Measurements from ENCODE around the gene LFNG.
"Not testable (repeated sequence)": the region's sequence is repeated elsewhere in the genome, so short reads cannot be mapped to it uniquely, and the experiment has no call there.

Gene LFNG

DNA sequence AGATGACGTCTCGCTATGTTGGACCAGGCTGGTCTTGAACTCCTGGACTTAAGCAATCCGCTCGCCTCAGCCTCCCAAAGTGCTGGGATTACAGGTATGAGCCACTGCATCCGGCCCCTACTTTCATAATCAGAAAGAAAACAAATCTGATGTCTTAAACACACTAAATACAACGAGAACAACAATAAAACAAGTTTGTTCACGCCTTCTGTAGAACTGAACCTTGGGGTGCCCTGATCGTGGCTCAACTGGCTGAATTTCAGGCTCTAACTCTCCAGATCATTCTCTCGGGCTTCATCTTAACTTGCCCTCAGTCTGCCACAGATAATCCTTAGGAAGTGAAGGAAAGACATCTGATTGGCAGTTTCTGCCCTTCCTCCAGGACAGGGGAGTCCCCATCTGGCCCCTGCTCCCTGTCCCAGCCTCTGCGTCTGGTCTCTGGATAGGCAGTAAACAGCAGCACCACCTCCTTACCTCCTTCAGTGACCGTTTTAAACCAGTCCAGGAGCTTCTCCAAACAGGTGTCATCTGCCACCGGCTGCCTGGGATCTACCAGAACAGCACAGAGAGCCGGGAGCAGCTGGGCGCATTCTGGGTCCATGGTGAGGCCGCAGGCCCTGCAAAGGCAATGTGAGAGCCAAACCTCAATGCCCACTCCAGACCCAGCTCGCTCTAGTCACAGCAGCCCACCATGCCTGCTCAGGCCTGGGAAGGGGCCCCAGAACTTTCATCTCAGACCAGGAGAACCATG, 34.4 kb downstream of the LFNG start:
- H3K4me3 ChIP-seq (ENCODE audit: control insufficient read depth, low read depth, low read length): peak overlapping the region; percentile 68
- DNase-seq (ENCODE audit: low read depth): no peak
- no peak for TF ChIP-seq CTCF (conservative IDR thresholded peaks at IDR 0.05; ENCODE audit: control insufficient read depth, insufficient read depth, low read depth, low read length)

GRCh38 chr7:2554661-2555111, 35.1 kb downstream of the LFNG start:
- no peak for TF ChIP-seq CTCF (conservative IDR thresholded peaks at IDR 0.05; ENCODE audit: control insufficient read depth, insufficient read depth, low read depth, low read length)
- DNase-seq (ENCODE audit: low read depth): no peak
- peak overlapping the region; percentile 68 for H3K4me3 ChIP-seq (ENCODE audit: control insufficient read depth, low read depth, low read length)

DNA sequence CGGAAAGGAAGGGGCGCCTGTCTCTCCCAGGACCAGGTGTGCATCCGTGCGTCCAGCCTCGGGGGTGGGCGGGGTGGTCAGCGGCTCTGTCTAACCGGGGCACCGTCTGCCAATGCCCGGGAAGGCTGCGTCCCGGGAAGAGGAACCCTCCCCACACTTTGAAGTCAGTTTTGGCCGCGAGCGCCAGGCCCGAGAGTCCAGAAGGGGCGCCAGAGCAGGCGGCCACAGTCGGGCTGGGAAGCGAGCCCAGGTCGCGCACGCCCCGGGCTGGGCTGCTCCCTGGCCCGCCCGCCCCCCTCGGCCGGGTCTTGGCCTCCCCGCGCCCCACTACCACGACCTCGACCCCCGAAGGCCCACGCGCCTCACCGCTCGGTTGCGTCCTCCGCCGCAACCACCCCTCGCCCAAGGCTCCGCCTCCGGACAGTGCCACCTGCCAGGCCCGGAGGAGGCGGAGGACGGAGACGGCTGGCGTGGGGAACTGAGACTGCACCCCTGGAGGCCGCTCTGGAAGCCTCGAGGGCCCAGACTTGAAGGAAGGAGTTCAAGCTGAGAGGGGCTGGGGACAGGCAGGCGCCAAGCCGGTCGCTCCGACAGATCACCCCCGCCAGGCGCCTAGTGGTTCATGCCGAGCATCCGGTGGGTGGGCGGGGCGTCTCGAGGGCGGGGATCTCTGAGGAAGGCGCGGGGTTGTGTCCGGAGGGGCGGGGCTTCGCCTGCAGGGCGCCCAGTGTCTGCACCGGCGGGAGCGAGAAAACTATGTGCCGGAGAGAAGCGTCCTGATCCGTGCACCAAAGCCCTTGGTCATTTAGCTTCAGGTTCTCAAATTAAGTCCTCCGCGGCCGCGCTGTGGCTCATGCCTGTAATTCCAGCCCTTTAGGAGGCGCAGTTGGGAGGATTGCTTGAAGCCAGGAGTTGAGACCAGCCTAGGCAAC, 35.8 kb downstream of the LFNG start, which contains the start of gene BRAT1:
Gene BRAT1 (minus strand): TSS at position 404 of the 932 bp plus-strand sequence. CDS start 1,093 bp downstream, outside the sequence.
- DNase-seq (ENCODE audit: low read depth): peak; percentile 91
- peak; percentile 26 for TF ChIP-seq CTCF (conservative IDR thresholded peaks at IDR 0.05; ENCODE audit: control insufficient read depth, insufficient read depth, low read depth, low read length)
- H3K4me3 ChIP-seq (ENCODE audit: control insufficient read depth, low read depth, low read length): peak within 1 kb of the TSS; percentile 68

DNA sequence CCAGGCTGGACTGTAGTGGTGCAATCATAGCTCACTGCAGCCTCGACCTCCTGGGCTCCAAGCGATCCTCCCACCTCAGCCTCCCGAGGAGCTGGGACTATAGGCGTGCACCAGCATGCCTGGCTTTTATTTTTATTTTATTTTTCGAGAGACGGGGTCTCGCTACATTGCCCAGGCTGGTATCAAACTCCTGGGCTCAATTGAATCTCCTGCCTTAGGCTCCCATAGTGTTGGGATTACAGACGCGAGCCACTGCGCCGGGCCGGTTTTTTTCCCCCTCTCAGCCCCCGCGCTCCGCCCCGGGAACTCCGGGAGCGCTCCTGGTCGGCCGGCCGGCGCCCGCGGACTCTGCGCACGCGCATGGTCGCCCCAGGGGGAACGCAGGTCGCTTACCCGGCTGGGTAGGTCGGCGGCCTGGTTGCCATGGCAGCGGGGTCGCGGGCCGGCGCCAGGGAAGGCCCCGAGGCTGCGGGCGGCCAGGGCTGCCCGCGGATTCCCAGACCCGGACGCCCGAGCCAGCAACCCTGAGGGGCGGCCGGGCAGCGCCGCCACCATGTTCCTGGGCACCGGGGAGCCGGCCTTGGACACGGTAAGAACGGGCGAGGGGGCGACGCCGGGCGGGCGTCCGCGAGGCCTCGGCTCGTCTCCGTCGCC, 39.2 kb downstream of the LFNG start, which contains the start of gene IQCE:
Gene IQCE (plus strand): TSS at position 351 of the 654 bp plus-strand sequence. CDS start 203 bp downstream, at position 554.
- H3K4me3 ChIP-seq (ENCODE audit: control insufficient read depth, low read depth, low read length): peak within 1 kb of the TSS; percentile 74
- DNase-seq (ENCODE audit: low read depth): peak; percentile 78
- TF ChIP-seq CTCF (conservative IDR thresholded peaks at IDR 0.05; ENCODE audit: control insufficient read depth, insufficient read depth, low read depth, low read length): no peak

- no peak for DNase-seq (ENCODE audit: low read depth)
These were observed 39.8 kb downstream of the LFNG start for GRCh38 chr7:2559283-2559950.

DNA sequence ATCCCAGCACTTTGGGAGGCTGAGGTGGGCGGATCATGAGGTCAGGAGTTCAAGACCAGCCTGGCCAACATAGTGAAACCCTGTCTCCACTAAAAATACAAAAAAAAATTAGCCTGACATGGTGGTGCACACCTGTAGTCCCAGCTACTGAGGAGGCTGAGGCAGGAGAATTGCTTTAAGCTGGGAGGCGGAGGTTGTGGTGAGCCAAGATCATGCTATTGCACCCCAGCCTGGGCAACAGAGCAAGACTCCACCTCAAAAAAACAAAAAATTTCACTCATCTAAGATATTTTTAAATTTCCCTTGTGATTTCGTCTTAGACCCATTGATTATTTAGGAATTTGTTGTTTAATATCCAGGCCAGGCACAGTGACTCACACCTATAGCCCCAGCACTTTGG, 44.4 kb downstream of the LFNG start:
- DNase-seq (ENCODE audit: low read depth); H3K4me3 ChIP-seq (ENCODE audit: control insufficient read depth, low read depth, low read length): not testable (repeated sequence)

More at GRCh38 chr7:2559283-2559950, 39.8 kb downstream of the LFNG start:
- TF ChIP-seq CTCF (conservative IDR thresholded peaks at IDR 0.05; ENCODE audit: control insufficient read depth, insufficient read depth, low read depth, low read length): no peak
- peak overlapping the region; percentile 74 for H3K4me3 ChIP-seq (ENCODE audit: control insufficient read depth, low read depth, low read length)

All from fibroblast of mammary gland (primary cell).